ENCODE data around the gene PYDC2.
"Not testable (repeated sequence)": the region's sequence is repeated elsewhere in the genome, so short reads cannot be mapped to it uniquely, and the experiment has no call there.

Gene PYDC2

GRCh38 chr3:191455257-191455952 lies 5.6 kb upstream of the PYDC2 start:
- Histone ChIP-seq H3K27ac (ENCODE audit: low read depth, low read length) (no peak overlapping the region), H3K9me3 (ENCODE audit: control insufficient read depth in 5 of 5, low read length in 5 of 5) (no peaks in the 10 kb centered on the region), H3K4me3 (ENCODE audit: low read depth in 1 of 5, low read length in 5 of 5) (no peak overlapping the region), H3K4me1 (ENCODE audit: control insufficient read depth in 5 of 5, insufficient read depth in 5 of 5, low read length in 5 of 5) (peaks cover 0 to 7% (median 6%) of the 10 kb centered on the region in 5 donors), H3K9ac (ENCODE audit: low read length in 5 of 5) (no peak overlapping the region), H3K27me3 (ENCODE audit: control insufficient read depth in 5 of 5, insufficient read depth in 4 of 5, low read length in 5 of 5) (no peaks in the 10 kb centered on the region), H3K36me3 (ENCODE audit: control insufficient read depth in 5 of 5, insufficient read depth in 5 of 5, low read length in 5 of 5) (no peaks in the 10 kb centered on the region)

- Histone ChIP-seq H3K9me3 (ENCODE audit: control insufficient read depth in 5 of 5, low read length in 5 of 5) (no peaks in the 10 kb centered on the region), H3K9ac (ENCODE audit: low read length in 5 of 5) (no peak overlapping the region), H3K36me3 (ENCODE audit: control insufficient read depth in 5 of 5, insufficient read depth in 5 of 5, low read length in 5 of 5) (no peaks in the 10 kb centered on the region), H3K4me3 (ENCODE audit: low read depth in 1 of 5, low read length in 5 of 5) (no peak overlapping the region), H3K27ac (ENCODE audit: low read depth, low read length) (no peak overlapping the region), H3K4me1 (ENCODE audit: control insufficient read depth in 5 of 5, insufficient read depth in 5 of 5, low read length in 5 of 5) (peaks cover 0 to 6% (median 4%) of the 10 kb centered on the region in 5 donors), H3K27me3 (ENCODE audit: control insufficient read depth in 5 of 5, insufficient read depth in 4 of 5, low read length in 5 of 5) (no peaks in the 10 kb centered on the region)
These were observed 603 bp upstream of the PYDC2 start for GRCh38 chr3:191460360-191460759.

GRCh38 chr3:191470080-191470479 lies 9.1 kb downstream of the PYDC2 start:
- H3K4me3 ChIP-seq (ENCODE audit: low read depth in 1 of 5, low read length in 5 of 5), result no peak overlapping the region
- H3K36me3 ChIP-seq (ENCODE audit: control insufficient read depth in 5 of 5, insufficient read depth in 5 of 5, low read length in 5 of 5), result no peaks in the 10 kb centered on the region
- H3K27me3 ChIP-seq (ENCODE audit: control insufficient read depth in 5 of 5, insufficient read depth in 4 of 5, low read length in 5 of 5), result no peaks in the 10 kb centered on the region
- peaks cover 0 to 6% (median 5%) of the 10 kb centered on the region in 5 donors for H3K4me1 ChIP-seq (ENCODE audit: control insufficient read depth in 5 of 5, insufficient read depth in 5 of 5, low read length in 5 of 5)
- H3K9ac ChIP-seq (ENCODE audit: low read length in 5 of 5), result no peak overlapping the region
- no peak overlapping the region for H3K27ac ChIP-seq (ENCODE audit: low read depth, low read length)
- H3K9me3 ChIP-seq (ENCODE audit: control insufficient read depth in 5 of 5, low read length in 5 of 5), result no peaks in the 10 kb centered on the region

DNA sequence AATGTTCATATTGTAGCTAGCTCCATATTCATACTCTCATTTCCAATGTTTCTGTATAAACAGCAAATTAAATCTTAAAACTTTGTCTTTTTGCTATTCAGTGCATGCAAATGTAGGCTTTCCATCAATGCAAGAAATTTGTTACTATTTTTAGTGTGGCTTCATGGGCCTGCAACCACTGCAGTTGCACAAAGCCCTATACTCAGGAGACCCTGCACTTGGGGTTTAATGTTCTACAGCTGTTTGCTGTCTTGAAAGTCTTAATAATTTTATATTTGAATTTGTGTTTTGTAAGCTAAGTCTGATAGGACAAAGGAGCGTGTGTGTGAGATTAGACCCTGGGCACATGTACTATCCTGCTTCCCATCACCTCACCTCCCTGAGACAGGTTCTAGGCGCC lies 9.6 kb downstream of the PYDC2 start:
- Histone ChIP-seq H3K36me3 (ENCODE audit: control insufficient read depth in 5 of 5, insufficient read depth in 5 of 5, low read length in 5 of 5) (no peaks in the 10 kb centered on the region), H3K9ac (ENCODE audit: low read length in 5 of 5) (no peak overlapping the region), H3K9me3 (ENCODE audit: control insufficient read depth in 5 of 5, low read length in 5 of 5) (no peaks in the 10 kb centered on the region), H3K27me3 (ENCODE audit: control insufficient read depth in 5 of 5, insufficient read depth in 4 of 5, low read length in 5 of 5) (no peaks in the 10 kb centered on the region), H3K4me3 (ENCODE audit: low read depth in 1 of 5, low read length in 5 of 5) (no peak overlapping the region), H3K27ac (ENCODE audit: low read depth, low read length) (no peak overlapping the region), H3K4me1 (ENCODE audit: control insufficient read depth in 5 of 5, insufficient read depth in 5 of 5, low read length in 5 of 5) (peaks cover 0 to 6% (median 5%) of the 10 kb centered on the region in 5 donors)

GRCh38 chr3:191473661-191474198 lies 12.8 kb downstream of the PYDC2 start:
- H3K9me3 ChIP-seq (ENCODE audit: control insufficient read depth in 5 of 5, low read length in 5 of 5), result no peaks in the 10 kb centered on the region
- no peak overlapping the region for H3K27ac ChIP-seq (ENCODE audit: low read depth, low read length)
- H3K36me3 ChIP-seq (ENCODE audit: control insufficient read depth in 5 of 5, insufficient read depth in 5 of 5, low read length in 5 of 5), result no peaks in the 10 kb centered on the region
- peaks cover 0 to 6% (median 5%) of the 10 kb centered on the region in 5 donors for H3K4me1 ChIP-seq (ENCODE audit: control insufficient read depth in 5 of 5, insufficient read depth in 5 of 5, low read length in 5 of 5)
- no peak overlapping the region for H3K4me3 ChIP-seq (ENCODE audit: low read depth in 1 of 5, low read length in 5 of 5)
- no peaks in the 10 kb centered on the region for H3K27me3 ChIP-seq (ENCODE audit: control insufficient read depth in 5 of 5, insufficient read depth in 4 of 5, low read length in 5 of 5)
- H3K9ac ChIP-seq (ENCODE audit: low read length in 5 of 5), result no peak overlapping the region

DNA sequence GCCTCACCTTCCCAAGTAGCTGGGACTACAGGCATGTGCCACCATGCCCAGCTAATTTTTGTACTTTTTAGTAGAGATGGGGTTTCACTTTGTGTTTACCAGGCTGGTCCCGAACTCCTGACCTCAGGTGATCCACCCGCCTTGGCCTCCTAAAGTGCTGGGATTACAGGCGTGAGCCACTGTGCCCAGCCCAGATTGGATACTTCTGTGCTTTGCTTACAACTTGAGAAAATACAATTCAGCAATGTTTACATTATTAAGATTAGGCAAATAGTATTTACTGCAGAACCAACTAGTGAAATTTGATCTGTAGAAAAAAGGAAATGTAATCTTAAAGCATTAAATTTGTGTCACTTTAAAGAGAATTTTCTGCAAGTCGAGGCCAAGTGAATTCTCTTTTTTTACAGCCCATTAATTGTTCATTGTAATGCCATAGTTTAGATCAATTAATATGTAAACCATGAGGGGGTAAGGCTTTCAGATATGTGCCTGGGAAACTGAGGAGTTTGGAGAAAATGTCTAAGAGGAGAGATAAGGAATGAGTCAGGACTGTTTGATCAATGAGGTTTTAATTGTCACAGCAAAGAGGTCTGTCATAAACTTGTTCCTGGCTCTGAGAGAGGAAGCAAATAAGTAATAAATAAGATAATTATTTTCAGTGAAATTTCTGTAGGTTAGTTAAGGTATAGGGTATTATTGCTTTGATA lies 15.3 kb downstream of the PYDC2 start:
- no peaks in the 10 kb centered on the region for H3K4me1 ChIP-seq (ENCODE audit: control insufficient read depth in 5 of 5, insufficient read depth in 5 of 5, low read length in 5 of 5)
- H3K27me3 ChIP-seq (ENCODE audit: control insufficient read depth in 5 of 5, insufficient read depth in 4 of 5, low read length in 5 of 5), result no peaks in the 10 kb centered on the region
- no peak overlapping the region for H3K4me3 ChIP-seq (ENCODE audit: low read depth in 1 of 5, low read length in 5 of 5)
- no peaks in the 10 kb centered on the region for H3K36me3 ChIP-seq (ENCODE audit: control insufficient read depth in 5 of 5, insufficient read depth in 5 of 5, low read length in 5 of 5)
- no peak overlapping the region for H3K27ac ChIP-seq (ENCODE audit: low read depth, low read length)
- no peak overlapping the region for H3K9ac ChIP-seq (ENCODE audit: low read length in 5 of 5)
- H3K9me3 ChIP-seq (ENCODE audit: control insufficient read depth in 5 of 5, low read length in 5 of 5), result peaks cover 0 to 5% (median 3%) of the 10 kb centered on the region in 5 donors

GRCh38 chr3:191483994-191484393 lies 23.0 kb downstream of the PYDC2 start:
- H3K36me3 ChIP-seq (ENCODE audit: control insufficient read depth in 5 of 5, insufficient read depth in 5 of 5, low read length in 5 of 5); H3K4me3 ChIP-seq (ENCODE audit: low read depth in 1 of 5, low read length in 5 of 5); H3K27ac ChIP-seq (ENCODE audit: low read depth, low read length); H3K9me3 ChIP-seq (ENCODE audit: control insufficient read depth in 5 of 5, low read length in 5 of 5); H3K9ac ChIP-seq (ENCODE audit: low read length in 5 of 5); H3K4me1 ChIP-seq (ENCODE audit: control insufficient read depth in 5 of 5, insufficient read depth in 5 of 5, low read length in 5 of 5); H3K27me3 ChIP-seq (ENCODE audit: control insufficient read depth in 5 of 5, insufficient read depth in 4 of 5, low read length in 5 of 5): not testable (repeated sequence)

GRCh38 chr3:191484461-191484860 lies 23.5 kb downstream of the PYDC2 start:
- Histone ChIP-seq H3K27ac (ENCODE audit: low read depth, low read length) (no peak overlapping the region), H3K9ac (ENCODE audit: low read length in 5 of 5) (no peak overlapping the region), H3K36me3 (ENCODE audit: control insufficient read depth in 5 of 5, insufficient read depth in 5 of 5, low read length in 5 of 5) (no peaks in the 10 kb centered on the region), H3K27me3 (ENCODE audit: control insufficient read depth in 5 of 5, insufficient read depth in 4 of 5, low read length in 5 of 5) (no peaks in the 10 kb centered on the region), H3K4me1 (ENCODE audit: control insufficient read depth in 5 of 5, insufficient read depth in 5 of 5, low read length in 5 of 5) (no peaks in the 10 kb centered on the region), H3K9me3 (ENCODE audit: control insufficient read depth in 5 of 5, low read length in 5 of 5) (peaks cover 0 to 9% (median 7%) of the 10 kb centered on the region in 5 donors), H3K4me3 (ENCODE audit: low read depth in 1 of 5, low read length in 5 of 5) (no peak overlapping the region)

DNA sequence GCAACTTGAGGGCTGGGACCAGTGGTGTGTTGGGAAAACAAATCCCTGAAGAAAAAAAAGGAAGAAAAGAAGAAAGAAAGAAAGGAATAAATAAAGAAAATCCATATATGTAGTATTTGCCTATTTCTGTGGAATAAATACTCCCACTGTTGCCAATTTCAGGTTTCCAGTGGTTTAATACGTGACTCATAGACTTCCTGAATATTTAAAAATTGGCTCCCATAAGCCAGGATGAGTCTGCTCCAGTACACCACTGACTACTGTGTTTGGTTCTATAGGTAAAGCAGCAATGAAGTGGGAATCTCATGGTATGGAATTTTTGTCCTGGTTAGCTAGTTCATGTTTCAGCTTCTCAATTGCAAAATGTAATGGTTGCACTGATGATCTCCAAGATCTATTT lies 31.6 kb downstream of the PYDC2 start:
- H3K9ac ChIP-seq (ENCODE audit: low read length in 5 of 5), result no peak overlapping the region

GRCh38 chr3:191493336-191493735 lies 32.4 kb downstream of the PYDC2 start:
- H3K4me1 ChIP-seq (ENCODE audit: control insufficient read depth in 5 of 5, insufficient read depth in 5 of 5, low read length in 5 of 5), result no peaks in the 10 kb centered on the region
- no peaks in the 10 kb centered on the region for H3K36me3 ChIP-seq (ENCODE audit: control insufficient read depth in 5 of 5, insufficient read depth in 5 of 5, low read length in 5 of 5)
- H3K9ac ChIP-seq (ENCODE audit: low read length in 5 of 5), result no peak overlapping the region
- no peaks in the 10 kb centered on the region for H3K9me3 ChIP-seq (ENCODE audit: control insufficient read depth in 5 of 5, low read length in 5 of 5)
- no peak overlapping the region for H3K4me3 ChIP-seq (ENCODE audit: low read depth in 1 of 5, low read length in 5 of 5)
- no peaks in the 10 kb centered on the region for H3K27me3 ChIP-seq (ENCODE audit: control insufficient read depth in 5 of 5, insufficient read depth in 4 of 5, low read length in 5 of 5)
- no peak overlapping the region for H3K27ac ChIP-seq (ENCODE audit: low read depth, low read length)

More for the DNA sequence above, 31.6 kb downstream of the PYDC2 start:
- H3K36me3 ChIP-seq (ENCODE audit: control insufficient read depth in 5 of 5, insufficient read depth in 5 of 5, low read length in 5 of 5), result no peaks in the 10 kb centered on the region
- H3K27ac ChIP-seq (ENCODE audit: low read depth, low read length), result no peak overlapping the region
- no peaks in the 10 kb centered on the region for H3K27me3 ChIP-seq (ENCODE audit: control insufficient read depth in 5 of 5, insufficient read depth in 4 of 5, low read length in 5 of 5)
- H3K4me3 ChIP-seq (ENCODE audit: low read depth in 1 of 5, low read length in 5 of 5), result no peak overlapping the region
- H3K9me3 ChIP-seq (ENCODE audit: control insufficient read depth in 5 of 5, low read length in 5 of 5), result no peaks in the 10 kb centered on the region
- H3K4me1 ChIP-seq (ENCODE audit: control insufficient read depth in 5 of 5, insufficient read depth in 5 of 5, low read length in 5 of 5), result no peaks in the 10 kb centered on the region

Measured in subcutaneous abdominal adipose tissue (tissue), 5 donors.